Measurements from ENCODE around the gene SLC43A3.

DNA sequence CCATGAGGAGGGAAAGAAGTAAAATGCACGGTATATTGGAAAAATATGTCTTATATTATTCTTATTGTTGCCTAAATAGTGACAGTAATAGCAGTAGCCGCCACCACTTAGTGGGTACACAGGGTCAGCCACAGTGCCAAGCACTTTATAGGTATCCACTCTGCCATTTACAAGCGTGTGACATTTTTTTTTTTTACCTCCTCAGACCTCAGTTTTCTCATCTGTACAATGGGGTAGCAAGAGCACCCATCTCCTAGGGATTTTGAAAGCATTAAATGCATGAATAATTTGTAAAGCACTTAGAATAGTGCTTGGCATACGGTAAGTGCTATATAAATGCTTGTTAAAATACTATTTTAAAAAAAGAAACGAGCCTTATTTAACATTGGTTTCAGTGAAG is 42.3 kb upstream of the SLC43A3 start:
- TF ChIP-seq, protein P1, sequence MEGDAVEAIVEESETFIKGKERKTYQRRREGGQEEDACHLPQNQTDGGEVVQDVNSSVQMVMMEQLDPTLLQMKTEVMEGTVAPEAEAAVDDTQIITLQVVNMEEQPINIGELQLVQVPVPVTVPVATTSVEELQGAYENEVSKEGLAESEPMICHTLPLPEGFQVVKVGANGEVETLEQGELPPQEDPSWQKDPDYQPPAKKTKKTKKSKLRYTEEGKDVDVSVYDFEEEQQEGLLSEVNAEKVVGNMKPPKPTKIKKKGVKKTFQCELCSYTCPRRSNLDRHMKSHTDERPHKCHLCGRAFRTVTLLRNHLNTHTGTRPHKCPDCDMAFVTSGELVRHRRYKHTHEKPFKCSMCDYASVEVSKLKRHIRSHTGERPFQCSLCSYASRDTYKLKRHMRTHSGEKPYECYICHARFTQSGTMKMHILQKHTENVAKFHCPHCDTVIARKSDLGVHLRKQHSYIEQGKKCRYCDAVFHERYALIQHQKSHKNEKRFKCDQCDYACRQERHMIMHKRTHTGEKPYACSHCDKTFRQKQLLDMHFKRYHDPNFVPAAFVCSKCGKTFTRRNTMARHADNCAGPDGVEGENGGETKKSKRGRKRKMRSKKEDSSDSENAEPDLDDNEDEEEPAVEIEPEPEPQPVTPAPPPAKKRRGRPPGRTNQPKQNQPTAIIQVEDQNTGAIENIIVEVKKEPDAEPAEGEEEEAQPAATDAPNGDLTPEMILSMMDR (IDR thresholded peaks at IDR 0.05; ENCODE audit: low read depth, low read length, poor library complexity, severe bottlenecking), result no peak
- TF ChIP-seq EZH2phosphoT487 (IDR thresholded peaks at IDR 0.05; ENCODE audit: borderline replicate concordance, low read length), result no peak

Data from DOHH2 (cell line).